Large intestine (tissue), 3 donors: Measurements from ENCODE around the gene INPP5F. TPM values are rescaled to one million over a fixed set of nuclear protein-coding genes. Genes with fewer than 3 reads are reported as not detected.

Experiments
- DNase-seq, 2 donors: peaks; one replicate each; pipeline versions ENCODE4 v3.0.0 to v3.0.0-alpha.2; 2013
- H3K27ac ChIP-seq: one replicate; pipeline ENCODE4 v1.5.1; 2013; ENCODE audit warnings: low read length
- H3K27me3 ChIP-seq: 2 replicates; pipeline ENCODE4 v1.6.1; 2013; ENCODE audit warnings: low read length; ENCODE audit not compliant: control insufficient read depth, insufficient read depth
- H3K36me3 ChIP-seq: 2 replicates; pipeline ENCODE4 v1.6.1; 2013; ENCODE audit warnings: low read length; ENCODE audit not compliant: control insufficient read depth, insufficient read depth
- H3K4me1 ChIP-seq: one replicate; pipeline ENCODE4 v1.6.1; 2013; ENCODE audit warnings: low read length; ENCODE audit not compliant: control insufficient read depth, insufficient read depth
- H3K4me3 ChIP-seq: one replicate; pipeline ENCODE4 v1.5.1; 2013; ENCODE audit warnings: low read length
- H3K9me3 ChIP-seq: one replicate; pipeline ENCODE4 v1.6.1; 2013; ENCODE audit warnings: mild to moderate bottlenecking, low read depth, low read length, moderate library complexity; ENCODE audit not compliant: control insufficient read depth
- WGBS: methylation state at CpG from one replicate; pipeline ENCODE4 v1.1.5; 2013; ENCODE audit warnings: low lambda C conversion rate; ENCODE audit not compliant: insufficient coverage; 5-methylcytosine and 5-hydroxymethylcytosine counted together
- polyA plus RNA-seq: library from polyadenylated mRNA; unstranded; fragments of 120-200 nt; gene quantifications from one replicate; pipeline ENCODE4 v1.2.1, GENCODE V29; 2013

The INPP5F gene
- polyA plus RNA-seq, 1 donor: 24.7 TPM

GRCh38 chr10:119812684-119813083, 86.8 kb downstream of the INPP5F start:
- no peaks in the 10 kb centered on the region for H3K27me3 ChIP-seq
- H3K36me3 ChIP-seq: peaks cover 3% of the 10 kb centered on the region
- no peak overlapping the region for H3K27ac ChIP-seq
- no peaks in the 10 kb centered on the region for H3K4me1 ChIP-seq
- no peaks in the 10 kb centered on the region for H3K9me3 ChIP-seq
- no peak overlapping the region for H3K4me3 ChIP-seq
- no peak for DNase-seq

DNA sequence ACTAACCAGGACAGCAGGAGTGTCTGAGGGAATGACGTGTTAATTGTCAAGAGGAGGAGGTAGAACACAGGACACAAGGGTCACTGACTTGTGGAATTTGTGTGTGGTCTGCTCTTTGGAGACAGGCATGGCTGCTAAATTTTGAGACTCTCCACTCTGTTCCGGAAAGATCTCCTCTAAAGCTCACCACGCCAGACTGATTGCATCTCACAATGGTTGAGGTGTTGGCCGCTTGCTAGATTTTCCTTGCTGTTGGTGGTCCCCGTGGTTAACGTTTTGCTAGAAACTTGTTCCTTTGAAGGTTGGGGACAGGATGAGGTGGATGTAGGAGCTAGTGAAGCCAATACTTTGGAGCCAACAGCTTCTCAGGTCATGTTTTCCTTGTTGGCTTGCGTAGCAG, 89.8 kb downstream of the INPP5F start:
- WGBS: no CpG with 5 or more reads among the region's 7 CpGs
- Histone ChIP-seq H3K9me3 (peaks cover 7% of the 10 kb centered on the region), H3K4me3 (no peak overlapping the region), H3K4me1 (no peaks in the 10 kb centered on the region), H3K36me3 (no peaks in the 10 kb centered on the region), H3K27ac (no peak overlapping the region), H3K27me3 (no peaks in the 10 kb centered on the region)
- no peak for DNase-seq

DNA sequence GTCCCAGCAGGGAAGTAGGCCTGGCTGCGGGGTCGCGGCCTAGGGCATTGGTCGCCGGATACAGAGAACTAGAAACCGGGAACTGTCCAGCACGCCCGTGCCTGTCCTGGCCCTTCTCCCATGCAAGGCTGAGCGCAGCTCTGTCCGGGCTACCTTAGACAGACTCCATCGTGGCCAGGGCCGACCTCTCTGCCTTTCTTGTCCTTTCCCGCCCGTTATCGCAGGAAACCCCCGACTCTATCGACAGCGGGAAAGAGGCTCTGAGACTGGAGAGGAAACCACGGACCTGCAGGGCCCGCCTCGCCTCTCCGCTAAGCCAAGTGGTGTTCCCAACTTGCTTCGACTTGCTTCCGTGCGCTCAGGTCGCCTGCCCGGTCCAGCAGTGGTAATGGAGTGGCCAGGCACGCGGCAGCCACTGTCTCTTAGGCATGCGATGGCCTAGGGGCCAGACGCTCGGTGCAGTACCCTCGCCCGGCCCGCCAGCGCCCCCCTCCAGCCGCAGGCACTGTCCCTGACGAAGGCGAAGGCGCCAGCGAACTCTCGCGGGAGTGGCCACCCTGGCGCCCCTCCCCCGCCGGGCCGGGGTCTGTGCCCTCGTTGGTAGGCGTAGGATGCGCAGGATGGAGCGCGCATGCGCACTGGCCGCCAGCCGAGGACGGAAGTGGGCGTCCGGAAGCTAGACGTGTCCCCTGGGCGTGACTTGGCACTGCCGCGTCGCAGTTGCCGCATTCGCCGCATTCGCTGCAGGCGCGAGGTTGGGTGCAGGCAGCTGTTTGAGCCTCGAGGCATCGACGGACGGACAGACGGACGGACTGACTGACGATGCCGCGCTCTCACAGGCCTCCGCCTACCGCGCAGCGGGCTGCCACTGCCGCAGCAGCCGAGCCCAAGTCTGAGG, 92.4 kb downstream of the INPP5F start:
- 60% methylated on average over 1 of the region's 84 CpGs for WGBS
- Histone ChIP-seq H3K4me3 (peak overlapping the region; percentile 32), H3K36me3 (peaks cover 5% of the 10 kb centered on the region), H3K27me3 (no peaks in the 10 kb centered on the region), H3K9me3 (peaks cover 7% of the 10 kb centered on the region), H3K27ac (no peak overlapping the region), H3K4me1 (no peaks in the 10 kb centered on the region)
- peak; percentile 77 to 78 for DNase-seq

- WGBS: no CpG with 5 or more reads among the region's 10 CpGs
- Histone ChIP-seq H3K27ac (no peak overlapping the region), H3K27me3 (no peaks in the 10 kb centered on the region), H3K4me1 (no peaks in the 10 kb centered on the region), H3K9me3 (peaks cover 7% of the 10 kb centered on the region), H3K36me3 (peaks cover 10% of the 10 kb centered on the region), H3K4me3 (peak overlapping the region; percentile 32)
- no peak for DNase-seq
These were observed 93.0 kb downstream of the INPP5F start for GRCh38 chr10:119818889-119819270.

DNA sequence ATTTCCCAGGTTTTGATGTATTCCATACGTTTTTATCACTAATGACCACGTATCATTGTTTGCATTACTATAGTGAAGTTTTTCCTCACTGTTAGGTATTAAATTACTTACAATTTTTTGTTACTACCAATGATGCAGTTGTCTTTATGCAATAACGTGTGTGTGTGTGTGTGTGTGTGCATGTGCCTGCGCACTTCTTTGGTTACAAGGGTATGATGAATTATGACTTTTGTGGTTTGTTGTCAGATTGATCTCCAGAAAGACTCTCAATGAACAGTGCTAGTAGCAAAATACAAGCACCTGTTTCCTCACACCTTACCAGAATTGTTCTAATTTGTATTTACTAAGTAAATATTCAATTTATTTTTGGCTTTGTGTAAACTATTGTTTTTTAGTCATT, 95.3 kb downstream of the INPP5F start:
- Histone ChIP-seq H3K9me3 (peaks cover 7% of the 10 kb centered on the region), H3K36me3 (peaks cover 18% of the 10 kb centered on the region), H3K4me3 (no peak overlapping the region), H3K27ac (no peak overlapping the region), H3K4me1 (no peaks in the 10 kb centered on the region), H3K27me3 (no peaks in the 10 kb centered on the region)
- DNase-seq: no peak
- WGBS: no CpG with 5 or more reads among the region's 4 CpGs

GRCh38 chr10:119824299-119824698, 98.4 kb downstream of the INPP5F start:
- Histone ChIP-seq H3K9me3 (no peaks in the 10 kb centered on the region), H3K4me3 (no peak overlapping the region), H3K36me3 (peaks cover 40% of the 10 kb centered on the region), H3K27me3 (no peaks in the 10 kb centered on the region), H3K4me1 (no peaks in the 10 kb centered on the region), H3K27ac (no peak overlapping the region)
- no CpG with 5 or more reads among the region's 3 CpGs for WGBS
- DNase-seq: no peak

DNA sequence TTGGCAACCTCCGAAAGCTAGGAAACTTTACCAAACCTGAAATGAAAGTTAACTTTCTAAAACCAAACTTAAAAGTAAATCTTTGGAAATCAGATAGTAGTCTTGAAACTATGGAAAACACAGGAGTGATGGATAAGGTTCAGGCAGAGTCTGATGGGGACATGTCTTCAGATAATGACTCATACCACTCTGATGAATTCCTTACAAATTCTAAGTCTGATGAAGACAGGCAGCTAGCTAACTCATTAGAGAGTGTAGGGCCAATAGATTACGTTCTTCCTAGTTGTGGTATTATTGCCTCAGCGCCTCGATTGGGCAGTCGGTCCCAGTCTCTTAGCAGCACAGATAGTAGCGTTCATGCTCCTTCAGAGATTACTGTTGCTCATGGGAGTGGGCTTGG, 100.9 kb downstream of the INPP5F start:
- no peak for DNase-seq
- 100% methylated on average over 1 of the region's 6 CpGs for WGBS
- no peak overlapping the region for H3K27ac ChIP-seq
- no peaks in the 10 kb centered on the region for H3K27me3 ChIP-seq
- no peaks in the 10 kb centered on the region for H3K9me3 ChIP-seq
- no peaks in the 10 kb centered on the region for H3K4me1 ChIP-seq
- peaks cover 60% of the 10 kb centered on the region for H3K36me3 ChIP-seq
- H3K4me3 ChIP-seq: no peak overlapping the region

GRCh38 chr10:119827430-119827829, 101.6 kb downstream of the INPP5F start:
- H3K36me3 ChIP-seq: peaks cover 65% of the 10 kb centered on the region
- 83% methylated on average over 1 of the region's 4 CpGs for WGBS
- no peaks in the 10 kb centered on the region for H3K4me1 ChIP-seq
- H3K27me3 ChIP-seq: no peaks in the 10 kb centered on the region
- H3K4me3 ChIP-seq: no peak overlapping the region
- no peak overlapping the region for H3K27ac ChIP-seq
- no peaks in the 10 kb centered on the region for H3K9me3 ChIP-seq
- DNase-seq: no peak

- Histone ChIP-seq H3K27ac (no peak overlapping the region), H3K4me1 (no peaks in the 10 kb centered on the region), H3K4me3 (no peak overlapping the region), H3K9me3 (no peaks in the 10 kb centered on the region), H3K36me3 (peaks cover 68% of the 10 kb centered on the region), H3K27me3 (no peaks in the 10 kb centered on the region)
- no CpG with 5 or more reads among the region's 7 CpGs for WGBS
- DNase-seq: no peak
These were observed 103.6 kb downstream of the INPP5F start for GRCh38 chr10:119829429-119829828.

- no peaks in the 10 kb centered on the region for H3K4me1 ChIP-seq
- no peaks in the 10 kb centered on the region for H3K27me3 ChIP-seq
- no peak overlapping the region for H3K27ac ChIP-seq
- no peak for DNase-seq
- H3K36me3 ChIP-seq: peaks cover 76% of the 10 kb centered on the region
- WGBS: no CpG with 5 or more reads among the region's 4 CpGs
- H3K9me3 ChIP-seq: no peaks in the 10 kb centered on the region
- no peak overlapping the region for H3K4me3 ChIP-seq
These were observed 105.0 kb downstream of the INPP5F start for GRCh38 chr10:119830851-119831250.

DNA sequence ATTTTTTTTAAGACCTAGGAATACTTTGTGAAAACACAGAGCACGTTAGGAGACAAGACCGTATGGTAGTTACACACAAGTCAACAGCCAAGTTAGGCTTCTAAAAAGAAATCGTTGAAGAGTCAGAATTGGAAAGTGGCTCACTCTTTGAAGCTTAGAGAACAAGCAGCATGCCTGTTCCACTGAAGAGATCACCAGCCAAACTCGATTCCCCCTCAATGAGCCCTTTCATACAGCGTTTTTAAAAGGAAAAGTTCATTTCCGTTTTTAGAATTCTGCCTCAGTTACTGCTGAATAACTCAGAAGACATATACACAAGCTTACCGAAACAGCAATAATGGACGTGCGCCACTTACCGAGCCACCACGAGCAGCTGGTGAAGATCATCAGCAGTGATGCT, 105.8 kb downstream of the INPP5F start:
- Histone ChIP-seq H3K4me1 (no peaks in the 10 kb centered on the region), H3K27ac (no peak overlapping the region), H3K36me3 (peaks cover 82% of the 10 kb centered on the region), H3K4me3 (no peak overlapping the region), H3K27me3 (no peaks in the 10 kb centered on the region), H3K9me3 (no peaks in the 10 kb centered on the region)
- DNase-seq: no peak
- no CpG with 5 or more reads among the region's 11 CpGs for WGBS
